H1 (cell line): ENCODE measurements around the gene LILRB1. TPM values are rescaled to one million over a fixed set of nuclear protein-coding genes. Genes with fewer than 3 reads are reported as not detected.

ENCODE experiments used
- CTCF ChIA-PET: fragments of 300-600 bp; sonication (Branson Sonifier 250); formaldehyde crosslinking; loops from one replicate; lab custom pipeline; 2021; ENCODE audit not compliant: partially characterized antibody; lab: Charles Lee
- POLR2A ChIA-PET: fragments of 300-600 bp; sonication (Branson Sonifier 250); formaldehyde crosslinking; loops from one replicate; lab custom pipeline; 2021; ENCODE audit warnings: inconsistent platforms; ENCODE audit not compliant: partially characterized antibody; lab: Charles Lee
- DNase-seq, 2 experiments: peaks; one replicate each; pipeline versions ENCODE4 v3.0.0 to v3.0.0-alpha.2; 2010 to 2022; ENCODE audit warnings: low spot score in 2 of 2, low read depth in 1 of 2, mixed read lengths in 1 of 2
- FAIRE-seq: peaks from 2 replicates; lab custom pipeline; 2011; peaks lifted over from hg19 to GRCh38; lab: Jason Lieb, UNC
- H2AFZ ChIP-seq: 2 replicates; pipeline ENCODE4 v1.8.1; 2012; ENCODE audit warnings: low read length, inconsistent platforms
- H2AK5ac ChIP-seq: 2 replicates; pipeline ENCODE4 v1.6.1; 2013; ENCODE audit warnings: low read depth, low read length
- H2BK120ac ChIP-seq: replicated peaks from 2 replicates; pipeline ENCODE3; 2013; ENCODE audit warnings: low read depth, low read length, inconsistent platforms
- H2BK12ac ChIP-seq: 2 replicates; pipeline ENCODE4 v1.6.1; 2013; ENCODE audit warnings: low read depth, low read length
- H2BK15ac ChIP-seq: 2 replicates; pipeline ENCODE4 v1.6.1; 2013; ENCODE audit warnings: low read length
- H2BK20ac ChIP-seq: 2 replicates; pipeline ENCODE4 v1.6.1; 2013; ENCODE audit warnings: low read length
- H2BK5ac ChIP-seq: 2 replicates; pipeline ENCODE4 v1.6.1; 2013; ENCODE audit warnings: low read depth, low read length
- H3K14ac ChIP-seq: 2 replicates; pipeline ENCODE4 v1.6.1; 2013; ENCODE audit warnings: inconsistent platforms; ENCODE audit not compliant: insufficient read length
- H3K18ac ChIP-seq: 2 replicates; pipeline ENCODE4 v1.6.1; 2013; ENCODE audit warnings: low read length; ENCODE audit errors: extremely low read depth
- H3K23ac ChIP-seq: 2 replicates; pipeline ENCODE4 v1.6.1; 2013; ENCODE audit warnings: inconsistent platforms; ENCODE audit not compliant: insufficient read length
- H3K23me2 ChIP-seq: 2 replicates; pipeline ENCODE4 v1.6.1; 2013; ENCODE audit warnings: low read depth, low read length
- H3K27ac ChIP-seq: 2 replicates; pipeline ENCODE4 v1.6.1; 2011; ENCODE audit warnings: low read depth, low read length, inconsistent platforms
- H3K27me3 ChIP-seq, 4 experiments: replicated peaks in 1 of 4; 1 replicate in 1 of 4; 2 replicates in 3 of 4; pipeline versions ENCODE4 v1.6.1 to v1.8.1; 2011 to 2013; ENCODE audit warnings: low read length in 3 of 4, mild to moderate bottlenecking in 3 of 4, inconsistent platforms in 2 of 4, mixed read lengths in 2 of 4, moderate library complexity in 1 of 4; ENCODE audit not compliant: control insufficient read depth in 3 of 4, insufficient read depth in 3 of 4; ENCODE audit errors: extremely low read depth in 1 of 4
- H3K36me3 ChIP-seq, 4 experiments: 2 replicates each; pipeline versions ENCODE4 v1.6.1 to v1.8.1; 2011 to 2013; ENCODE audit warnings: mild to moderate bottlenecking in 4 of 4, low read length in 3 of 4, moderate library complexity in 2 of 4, control low read depth in 1 of 4, inconsistent platforms in 1 of 4; ENCODE audit not compliant: insufficient read depth in 4 of 4, control insufficient read depth in 2 of 4
- H3K4ac ChIP-seq: replicated peaks from 2 replicates; pipeline ENCODE3; 2013; ENCODE audit warnings: low read length, low read depth, mixed read lengths, inconsistent platforms; ENCODE audit not compliant: insufficient read length
- H3K4me1 ChIP-seq, 4 experiments: replicated peaks in 1 of 4; 1 replicate in 1 of 4; 2 replicates in 3 of 4; pipeline versions ENCODE4 v1.6.1 to v1.8.1; 2011 to 2013; ENCODE audit warnings: low read length in 3 of 4, inconsistent platforms in 2 of 4, mixed read lengths in 1 of 4; ENCODE audit not compliant: insufficient read depth in 4 of 4, control insufficient read depth in 3 of 4
- H3K4me2 ChIP-seq, 2 experiments: 2 replicates each; pipeline versions ENCODE4 v1.6.1 to v1.8.1; 2011 to 2013; ENCODE audit warnings: low read depth in 2 of 2, low read length in 2 of 2, control low read depth in 1 of 2, inconsistent platforms in 1 of 2, mild to moderate bottlenecking in 1 of 2; ENCODE audit not compliant: insufficient read depth in 1 of 2
- H3K4me3 ChIP-seq, 4 experiments: fragments of 200-600, 300-600 bp in 1 of 4; sonication (generic), shearing (Covaris generic), sonication (Bioruptor Twin) in 1 of 4; 2 replicates each; pipeline versions ENCODE4 v1.5.1 to v1.8.1; 2011 to 2016; ENCODE audit warnings: low read length in 4 of 4, low read depth in 3 of 4, control low read depth in 2 of 4, inconsistent platforms in 2 of 4, mild to moderate bottlenecking in 2 of 4, mixed read lengths in 1 of 4, moderate library complexity in 1 of 4; ENCODE audit not compliant: insufficient read depth in 2 of 4; ENCODE audit errors: extremely low read depth in 1 of 4
- H3K56ac ChIP-seq: replicated peaks from 2 replicates; pipeline ENCODE3; 2013; ENCODE audit warnings: low read depth, mild to moderate bottlenecking, mixed read lengths, low read length, inconsistent platforms; ENCODE audit not compliant: insufficient read length
- H3K79me1 ChIP-seq: 2 replicates; pipeline ENCODE4 v1.6.1; 2013; ENCODE audit warnings: low read depth, low read length, control low read depth
- H3K79me2 ChIP-seq, 2 experiments: 2 replicates each; pipeline versions ENCODE4 v1.6.1 to v1.8.1; 2012 to 2013; ENCODE audit warnings: low read length in 2 of 2, mild to moderate bottlenecking in 2 of 2, inconsistent platforms in 1 of 2; ENCODE audit not compliant: insufficient read depth in 2 of 2, control insufficient read depth in 1 of 2
- H3K9ac ChIP-seq, 4 experiments: replicated peaks in 1 of 4; 1 replicate in 1 of 4; 2 replicates in 3 of 4; pipeline versions ENCODE4 v1.6.1 to v1.8.1; 2011 to 2013; ENCODE audit warnings: low read depth in 3 of 4, low read length in 3 of 4, control low read depth in 2 of 4, mild to moderate bottlenecking in 2 of 4, moderate library complexity in 2 of 4, inconsistent platforms in 1 of 4; ENCODE audit errors: extremely low read depth in 1 of 4
- H3K9me3 ChIP-seq, 2 experiments: 2 replicates each; pipeline versions ENCODE4 v1.6.1 to v1.8.1; 2012 to 2013; ENCODE audit warnings: mild to moderate bottlenecking in 2 of 2, moderate library complexity in 2 of 2, control low read depth in 1 of 2, inconsistent platforms in 1 of 2, low read depth in 1 of 2, low read length in 1 of 2, mixed read lengths in 1 of 2; ENCODE audit not compliant: insufficient read depth in 2 of 2
- H4K20me1 ChIP-seq, 2 experiments: replicated peaks in 1 of 2; 2 replicates each; pipeline versions ENCODE3 to v1.8.1; 2011 to 2013; ENCODE audit warnings: inconsistent platforms in 2 of 2, low read length in 2 of 2, mild to moderate bottlenecking in 1 of 2; ENCODE audit not compliant: insufficient read depth in 2 of 2, control insufficient read depth in 1 of 2
- H4K5ac ChIP-seq: 2 replicates; pipeline ENCODE4 v1.6.1; 2013; ENCODE audit warnings: low read length, low read depth, mixed read lengths, inconsistent platforms; ENCODE audit not compliant: insufficient read length
- H4K8ac ChIP-seq: 2 replicates; pipeline ENCODE4 v1.8.0; 2013; ENCODE audit warnings: mild to moderate bottlenecking, moderate library complexity, low read length, inconsistent platforms; ENCODE audit not compliant: insufficient read depth; ENCODE audit errors: extremely low read depth
- H4K91ac ChIP-seq: replicated peaks from 2 replicates; pipeline ENCODE3; 2013; ENCODE audit warnings: low read length, mixed read lengths, inconsistent platforms; ENCODE audit not compliant: insufficient read length
- ATF2 ChIP-seq: IDR thresholded peaks from 2 replicates; pipeline ENCODE4 v1.6.1; 2012; ENCODE audit warnings: low read length, inconsistent platforms
- BRCA1 ChIP-seq: IDR thresholded peaks from 2 replicates; pipeline ENCODE4 v1.6.1; 2012; ENCODE audit warnings: low read depth, low read length, improper control_type of control experiment
- CEBPB ChIP-seq: IDR thresholded peaks from 2 replicates; pipeline ENCODE4 v1.6.1; 2012; ENCODE audit warnings: low read depth, low read length
- HDAC2 ChIP-seq, 2 experiments: fragments of 300-600 bp in 1 of 2; sonication (generic) in 1 of 2; IDR thresholded peaks; 2 replicates each; pipeline ENCODE4 v1.6.1; 2011 to 2012; ENCODE audit warnings: low read depth in 2 of 2, low read length in 2 of 2, mild to moderate bottlenecking in 2 of 2, moderate library complexity in 2 of 2, borderline replicate concordance in 1 of 2, inconsistent platforms in 1 of 2
- KDM5A ChIP-seq: fragments of 200-600 bp; IDR thresholded peaks from 2 replicates; pipeline ENCODE4 v1.7.1; 2012; ENCODE audit warnings: mild to moderate bottlenecking, low read length, inconsistent platforms, mixed read lengths
- SAP30 ChIP-seq: fragments of 300-600 bp; sonication (generic); IDR thresholded peaks from 2 replicates; pipeline ENCODE4 v1.7.1; 2012; ENCODE audit warnings: low read length, moderate library complexity, mild to moderate bottlenecking, inconsistent platforms; ENCODE audit not compliant: insufficient read depth, insufficient replicate concordance
- SIN3A ChIP-seq, 2 experiments: IDR thresholded peaks in 1 of 2; conservative IDR thresholded peaks in 1 of 2; 2 replicates each; pipeline ENCODE4 v1.6.1; 2011 to 2012; ENCODE audit warnings: low read length in 2 of 2, improper control_type of control experiment in 1 of 2, low read depth in 1 of 2, mild to moderate bottlenecking in 1 of 2
- SIRT6 ChIP-seq: IDR thresholded peaks from one replicate; pipeline ENCODE4 v1.7.1; 2012; ENCODE audit warnings: low read length, inconsistent platforms
- SUZ12 ChIP-seq: fragments of 200-600 bp; sonication (generic); IDR thresholded peaks from 2 replicates; pipeline ENCODE4 v1.6.1; 2012; ENCODE audit warnings: mild to moderate bottlenecking, inconsistent platforms, low read length, moderate library complexity, mixed read lengths
- YY1 ChIP-seq: IDR thresholded peaks from 2 replicates; pipeline ENCODE4 v1.6.1; 2011; ENCODE audit warnings: low read depth, mild to moderate bottlenecking, low read length
- WGBS, 2 experiments: shearing (Covaris generic) in 1 of 2; methylation state at CpG; one replicate each; pipeline versions ENCODE4 v1.1.6 to v1.1.7; 2013 to 2015; ENCODE audit warnings: low lambda C conversion rate in 2 of 2, mixed read lengths in 2 of 2, inconsistent platforms in 1 of 2, low coverage in 1 of 2, missing lambda C conversion rate in 1 of 2; ENCODE audit not compliant: insufficient replicate concordance in 2 of 2, insufficient coverage in 1 of 2, insufficient read length in 1 of 2; ENCODE audit errors: extremely low coverage in 1 of 2, missing lambda C conversion rate in 1 of 2; 5-methylcytosine and 5-hydroxymethylcytosine counted together
- polyA plus RNA-seq, 7 experiments: library from polyadenylated mRNA; depleted of rRNA in 3 of 7; stranded (reverse) in 5 of 7; unstranded in 2 of 7; fragments of >200 nt in 5 of 7; fragments of 200-250 nt in 2 of 7; gene quantifications; 1 replicate in 5 of 7; 2 replicates in 1 of 7; 4 replicates in 1 of 7; pipeline versions ENCODE4 v1.2.1 to v1.2.3, GENCODE V29; 2011 to 2013; ENCODE audit warnings: missing spikeins in 2 of 7, mixed read lengths in 2 of 7
- total RNA-seq: library from RNA; stranded (reverse); fragmentation: NEBNext Ultra II Directional; extraction: Animal tissue kit (Norgen Biotek cat#: 25700); gene quantifications from 2 replicates; pipeline ENCODE4 v1.2.1, GENCODE V29; 2021

The LILRB1 gene
- total and polyA plus RNA-seq, 2 of the 8 experiments (the other 6 are each of a cell fraction or from before 2014, with no cell fraction given): not detected

DNA sequence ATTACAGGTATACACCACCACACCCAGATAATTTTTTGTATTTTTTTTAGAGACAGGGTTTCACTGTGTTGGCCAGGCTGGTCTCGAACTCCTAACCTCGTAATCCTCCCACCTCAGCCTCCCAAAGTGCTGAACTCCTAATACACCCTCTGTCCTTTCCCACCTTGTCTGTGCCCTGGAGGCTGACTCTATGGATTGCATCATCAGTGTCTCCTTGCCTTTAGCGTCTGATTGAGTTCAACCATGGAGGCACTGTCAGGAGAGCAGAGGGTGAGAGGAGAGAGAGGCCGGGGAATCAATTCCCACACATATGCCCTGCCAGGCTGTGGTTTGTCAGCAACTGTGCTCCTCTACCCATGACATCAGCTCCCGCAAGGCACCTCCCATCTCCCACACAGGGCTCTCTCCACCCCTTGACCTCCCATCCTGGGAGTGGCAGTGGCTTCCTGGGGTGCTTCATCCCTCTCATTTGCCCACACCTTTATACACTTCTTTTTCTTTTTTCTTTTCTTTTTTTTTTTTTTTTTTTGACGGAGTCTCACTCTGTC lies 19.9 kb downstream of the LILRB1 start:
- H2BK12ac ChIP-seq: no peak overlapping the region
- no peak for TF ChIP-seq SIN3A (conservative IDR thresholded peaks at IDR 0.05 in 1 of 2, IDR thresholded peaks at IDR 0.05 in 1 of 2; ENCODE audit: low read depth in 1 of 2, low read length in 2 of 2)
- TF ChIP-seq SAP30: no peak
- TF ChIP-seq BRCA1: no peak
- TF ChIP-seq SUZ12: no peak
- no peak for TF ChIP-seq YY1
- no peak for TF ChIP-seq KDM5A
- TF ChIP-seq CEBPB: no peak
- TF ChIP-seq ATF2: no peak
- TF ChIP-seq HDAC2 (IDR thresholded peaks at IDR 0.05; ENCODE audit: borderline replicate concordance in 1 of 2, low read depth in 2 of 2, low read length in 2 of 2): no peak
- no peak for TF ChIP-seq SIRT6
- no peaks in the 10 kb centered on the region for H3K79me1 ChIP-seq
- no peak overlapping the region for H3K56ac ChIP-seq
- no peak overlapping the region for H2BK15ac ChIP-seq
- H2AK5ac ChIP-seq: no peak overlapping the region
- POLR2A ChIA-PET: no interaction called here
- no peaks in the 10 kb centered on the region for H3K4me1 ChIP-seq
- H3K27me3 ChIP-seq: no peaks in the 10 kb centered on the region
- H3K27ac ChIP-seq: no peak overlapping the region
- CTCF ChIA-PET: interaction anchor here (3.9 kb wide), 1 partner anchor 24 kb away, joined by 16 read pairs; no protein-coding TSS in a partner anchor
- DNase-seq: no peak
- no peak overlapping the region for H2BK20ac ChIP-seq
- no peak overlapping the region for H3K4me2 ChIP-seq
- H4K8ac ChIP-seq: no peak overlapping the region
- H3K14ac ChIP-seq: no peak overlapping the region
- no peak overlapping the region for H2BK120ac ChIP-seq
- no peak overlapping the region for H2BK5ac ChIP-seq
- 82% methylated on average over 5 of the region's 6 CpGs; no CpG with 5 or more reads in 1 of the 2 experiments for WGBS, 2 experiments
- FAIRE-seq: no peak
- H3K4me3 ChIP-seq: no peak overlapping the region
- no peaks in the 10 kb centered on the region; the same call in 1 of the 2 replicates for H3K23me2 ChIP-seq
- H3K9ac ChIP-seq: no peak overlapping the region
- no peaks in the 10 kb centered on the region for H4K20me1 ChIP-seq
- H3K4ac ChIP-seq: no peak overlapping the region
- no peak overlapping the region for H3K23ac ChIP-seq
- H3K9me3 ChIP-seq: peaks cover 65 to 76% of the 10 kb centered on the region in 2 experiments
- H3K36me3 ChIP-seq: no peaks in the 10 kb centered on the region
- no peaks in the 10 kb centered on the region for H3K79me2 ChIP-seq
- H4K91ac ChIP-seq: no peak overlapping the region
- no peak overlapping the region for H3K18ac ChIP-seq
- H4K5ac ChIP-seq: no peak overlapping the region
- no peak overlapping the region for H2AFZ ChIP-seq
